HT1080 (cell line): ENCODE data around the gene GNB1L. TPM values are rescaled to one million over a fixed set of nuclear protein-coding genes. Genes with fewer than 3 reads are reported as not detected.

Experiments used
- DNase-seq: peaks from one replicate; pipeline ENCODE4 v3.0.0-alpha.2; 2015; ENCODE audit warnings: low read depth
- total RNA-seq: library from RNA; depleted of rRNA; stranded (reverse); fragments of >200 nt; shearing (Covaris generic); gene quantifications from 2 replicates; pipeline ENCODE4 v1.2.3, GENCODE V29; 2014

GNB1L gene
- total RNA-seq, 1 experiment from 2014 or later: 10.5 TPM

DNA sequence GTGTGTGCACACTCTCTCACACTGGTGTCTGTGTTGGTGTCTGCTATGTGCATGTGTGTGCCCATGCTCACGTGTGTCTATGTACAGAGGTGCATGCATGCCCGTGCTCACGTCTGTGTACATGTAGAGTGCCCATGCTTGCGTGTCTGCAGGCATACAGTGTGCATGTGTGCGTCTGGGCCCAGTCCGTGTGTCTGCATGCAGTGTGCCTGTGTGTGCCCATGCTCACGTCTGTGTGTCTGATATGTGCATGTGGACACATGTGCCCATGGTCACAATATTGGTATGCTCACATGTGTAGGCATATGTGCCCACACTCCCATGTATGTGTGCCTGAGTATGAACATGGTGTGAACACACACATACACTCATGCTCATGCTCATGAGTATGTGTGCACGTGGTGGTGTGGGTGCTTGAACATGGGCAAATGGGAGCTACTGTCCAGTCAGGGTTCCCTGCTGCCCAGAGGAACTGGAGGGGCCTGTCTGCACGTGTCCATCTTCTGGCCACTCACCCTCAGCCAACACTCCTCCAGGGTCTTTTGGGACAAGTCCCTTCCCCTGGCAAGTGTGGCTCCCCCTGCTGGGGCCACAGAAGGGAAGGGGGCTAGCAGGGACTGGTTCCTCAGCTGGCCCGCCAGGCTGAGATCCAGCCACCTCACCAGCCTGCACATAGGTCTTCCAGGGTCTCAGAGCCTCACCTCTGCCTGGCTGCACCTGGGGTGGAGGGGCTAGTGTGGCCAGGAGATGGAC is 101.4 kb downstream of the GNB1L start:
- no peak for DNase-seq

DNA sequence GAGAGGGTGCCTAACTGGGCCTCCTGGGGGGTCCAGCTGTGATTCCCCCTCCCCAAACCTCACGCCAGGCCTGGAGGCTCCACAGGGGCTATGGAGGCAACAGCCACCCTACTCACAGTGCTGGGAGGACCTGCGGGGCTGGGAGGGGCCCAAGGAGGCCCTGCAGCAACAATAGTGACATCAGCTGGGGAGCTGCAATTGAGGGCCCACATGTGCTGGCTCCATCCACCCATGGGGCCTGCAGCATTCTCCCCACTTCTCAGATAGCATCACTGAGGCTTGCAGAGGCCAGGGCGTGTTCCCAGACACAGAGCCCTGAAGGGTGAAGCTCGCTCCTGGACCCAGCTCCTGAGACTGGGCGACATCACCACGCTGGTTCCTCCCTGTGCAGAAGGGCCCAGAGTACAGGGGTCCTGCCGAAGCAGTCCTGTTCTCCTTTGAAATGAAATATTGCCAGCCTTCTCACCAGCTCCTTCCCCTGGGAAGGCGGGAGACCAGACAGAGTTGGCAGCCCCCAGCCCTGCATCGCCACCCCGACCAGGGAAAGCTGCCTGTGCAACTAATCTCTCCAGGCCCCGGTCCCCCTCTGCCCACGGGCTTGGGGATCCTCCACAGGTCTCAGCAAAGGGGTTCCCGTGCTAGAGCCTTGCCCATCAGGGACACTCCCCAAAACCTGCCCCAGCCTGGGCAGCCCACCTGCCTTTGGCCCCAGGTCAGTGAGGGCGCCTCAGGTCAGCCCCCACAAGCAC is 103.0 kb downstream of the GNB1L start:
- no peak for DNase-seq

GRCh38 chr22:19750507-19751490 is 103.9 kb downstream of the GNB1L start:
- peak; percentile 39 for DNase-seq

- DNase-seq: no peak
Measured at GRCh38 chr22:19749876-19750275, 104.8 kb downstream of the GNB1L start.

- DNase-seq: no peak
Measured at GRCh38 chr22:19748991-19749664, 105.5 kb downstream of the GNB1L start.

GRCh38 chr22:19748139-19748538 is 106.5 kb downstream of the GNB1L start:
- no peak for DNase-seq

DNA sequence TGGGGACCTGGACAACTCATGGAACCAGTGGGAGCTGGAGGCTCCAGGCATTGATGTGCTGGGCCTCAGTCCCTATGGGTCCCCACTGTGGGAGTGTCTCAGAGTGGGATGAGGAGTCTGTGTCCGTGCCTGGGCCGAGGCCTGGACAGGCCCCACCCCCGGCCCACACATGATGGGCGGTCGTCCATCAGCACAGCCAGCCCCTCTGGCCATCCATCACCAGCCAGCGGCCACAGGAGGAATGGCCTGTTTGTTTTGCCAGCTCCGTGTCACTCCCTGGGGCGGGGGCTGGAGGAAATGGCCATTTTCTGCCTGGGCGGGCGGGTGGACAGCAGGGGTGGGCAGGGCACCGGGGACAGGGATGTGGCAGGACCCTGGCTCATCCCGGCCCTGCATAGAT is 107.1 kb downstream of the GNB1L start:
- DNase-seq: no peak

GRCh38 chr22:19746726-19747125 is 107.9 kb downstream of the GNB1L start:
- DNase-seq: no peak

DNA sequence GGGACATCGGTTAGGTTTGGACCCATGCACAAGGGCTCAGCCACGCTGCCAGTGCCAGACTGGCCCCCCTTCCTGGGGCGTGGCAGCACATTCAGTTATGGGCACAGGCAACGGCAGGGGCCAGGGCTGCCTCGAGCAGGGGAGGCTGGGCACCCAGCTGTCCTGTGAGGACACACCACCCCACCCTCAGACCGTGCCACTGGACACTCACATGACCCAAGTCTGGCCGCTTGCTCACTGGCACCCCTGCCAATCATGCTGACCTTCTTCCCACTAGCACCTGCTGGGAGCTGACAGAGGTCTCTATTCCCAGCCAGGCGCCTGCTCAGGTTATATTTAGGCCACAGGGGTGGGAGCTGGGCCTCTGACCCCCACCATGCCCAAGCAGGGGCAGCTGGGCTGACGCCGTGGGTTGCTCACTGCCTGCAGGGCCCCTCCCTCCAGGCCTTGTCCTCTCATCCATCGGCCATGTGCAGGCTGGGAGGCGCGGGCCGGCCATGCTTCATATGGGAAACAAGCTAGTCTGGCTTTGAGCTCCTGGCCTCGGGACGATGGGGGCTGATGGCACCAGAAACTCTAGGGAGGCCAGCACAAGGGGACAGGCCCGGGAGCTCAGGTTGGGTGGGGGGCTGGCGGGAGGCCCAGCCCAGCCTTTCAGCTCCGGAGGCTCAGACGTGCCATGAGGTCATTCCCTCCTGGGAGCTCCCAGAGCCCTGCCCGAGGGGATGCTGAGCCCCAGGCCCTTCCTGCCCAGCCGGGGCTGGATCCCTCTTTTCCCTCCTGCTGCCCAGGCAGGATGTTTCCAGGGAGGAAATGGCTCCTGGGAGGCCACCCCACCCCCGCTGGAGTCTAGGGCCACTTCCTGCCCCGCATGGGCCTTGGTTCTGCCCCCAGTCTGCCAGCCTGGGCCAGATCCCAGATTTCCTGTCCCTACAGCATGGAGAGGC is 109.2 kb downstream of the GNB1L start:
- peak; percentile 17 for DNase-seq

DNA sequence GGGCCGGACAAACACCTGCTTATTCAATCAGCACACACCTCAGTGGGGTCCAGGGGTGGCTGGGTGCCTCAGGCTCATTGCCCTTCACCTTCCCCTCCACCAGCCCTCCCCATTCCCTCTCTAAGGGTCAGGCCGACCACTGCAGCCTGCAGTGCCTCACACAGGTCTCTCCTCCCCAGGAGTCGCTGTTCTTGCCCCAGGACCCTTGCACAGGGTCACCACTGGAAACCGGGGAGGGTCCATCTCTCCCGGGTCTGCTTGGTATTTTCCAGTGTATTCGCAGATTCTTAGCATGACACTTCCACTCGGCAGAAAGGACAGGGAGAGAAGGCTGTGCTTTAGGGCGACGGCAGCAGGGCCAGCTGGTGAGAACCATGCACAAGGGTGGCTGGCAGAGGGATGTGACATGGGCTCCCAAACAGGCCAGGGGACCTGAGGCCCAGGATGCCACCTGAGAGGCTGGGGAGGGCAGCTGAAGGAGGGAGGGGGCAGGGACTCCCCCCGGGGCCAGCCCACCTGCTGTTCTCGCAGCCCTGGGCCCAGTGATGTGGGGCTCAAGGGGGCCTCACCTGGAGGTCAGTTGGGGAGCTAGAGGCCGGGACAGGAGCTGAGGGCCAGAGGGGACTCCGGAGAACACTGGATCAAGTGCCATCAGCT is 110.2 kb downstream of the GNB1L start:
- no peak for DNase-seq

GRCh38 chr22:19743651-19744050 is 111.0 kb downstream of the GNB1L start:
- no peak for DNase-seq

DNA sequence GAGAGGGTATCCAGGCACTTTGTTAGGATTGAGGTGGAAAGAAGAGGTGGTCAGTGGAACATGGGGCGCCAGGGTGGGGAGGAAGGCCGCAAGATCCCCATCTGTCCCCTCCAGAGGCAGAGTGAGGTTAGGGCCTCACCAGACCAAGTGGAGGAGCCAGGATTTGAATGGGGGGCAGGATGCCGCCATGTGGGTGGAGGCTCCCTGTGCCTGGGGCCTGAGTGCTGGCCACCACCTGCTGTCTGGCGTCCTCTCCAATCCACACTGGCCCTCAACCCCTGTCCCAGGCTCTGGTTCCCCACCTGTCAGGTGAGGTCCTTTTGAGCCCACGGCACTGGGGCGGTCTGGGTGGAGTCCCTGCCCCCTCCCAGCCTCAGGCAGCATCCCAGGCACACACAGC is 111.6 kb downstream of the GNB1L start:
- no peak for DNase-seq

DNA sequence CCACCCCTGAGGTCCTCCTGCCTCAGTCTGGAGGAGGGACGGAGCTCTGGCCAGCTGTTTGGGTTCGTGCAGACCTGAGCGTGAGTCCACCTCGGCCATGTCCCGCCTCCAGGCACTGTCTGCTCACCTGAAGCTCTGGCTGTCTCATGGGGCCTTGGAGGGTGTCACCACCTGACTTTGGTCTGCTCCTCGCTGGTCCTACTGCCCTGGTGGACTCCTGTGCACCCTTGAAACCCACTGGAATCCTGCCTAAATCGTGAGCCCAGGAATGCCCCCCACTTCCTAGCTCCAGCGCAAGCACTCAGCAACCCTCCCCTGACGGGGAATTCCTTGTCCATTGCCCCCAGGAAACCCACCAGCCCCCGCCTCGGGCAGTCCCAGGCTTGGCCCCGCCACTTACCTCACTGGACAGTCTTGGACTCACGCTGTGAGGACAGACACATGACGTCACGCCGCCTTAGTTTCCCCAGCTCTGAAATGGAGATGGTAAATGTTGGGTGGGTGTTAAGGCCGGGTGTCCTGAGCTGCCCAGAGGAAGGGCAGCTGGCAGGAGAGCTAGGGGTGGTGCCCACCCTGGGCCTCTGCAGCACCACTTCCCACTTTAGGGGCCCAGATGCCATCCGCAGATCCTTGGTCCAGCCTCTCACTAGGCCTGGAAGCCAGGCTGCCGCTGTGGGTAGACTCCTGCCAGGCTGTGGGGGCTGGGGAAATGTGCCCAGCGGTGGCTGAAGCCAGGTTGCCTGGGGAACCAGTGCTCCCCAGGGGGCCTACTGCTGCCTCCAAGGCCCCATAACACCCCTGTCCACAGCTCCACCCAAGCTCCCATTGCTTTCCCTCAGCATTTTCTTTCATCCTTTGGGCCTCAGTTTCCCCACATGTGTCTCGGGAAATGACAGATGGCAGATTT is 112.3 kb downstream of the GNB1L start:
- no peak for DNase-seq

DNA sequence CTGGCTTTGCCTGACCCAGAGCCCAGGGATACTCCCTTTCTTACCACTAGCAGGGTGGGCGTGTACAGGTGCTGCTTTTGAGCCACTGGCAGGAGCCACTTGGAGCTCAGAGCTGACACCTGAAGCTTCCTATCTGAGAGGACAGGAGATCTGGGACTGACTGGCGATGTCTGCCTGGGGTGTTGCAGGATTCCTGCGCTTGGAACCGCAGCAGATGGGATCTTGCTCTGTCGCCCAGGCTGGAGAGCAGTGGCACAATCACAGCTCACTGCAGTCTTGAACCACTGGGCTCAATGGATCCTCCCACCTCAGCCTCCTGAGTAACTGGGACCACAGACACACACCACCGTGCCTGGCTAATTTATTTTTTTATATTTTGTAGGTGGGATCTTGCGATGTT is 113.6 kb downstream of the GNB1L start:
- no peak for DNase-seq

GRCh38 chr22:19740586-19740985 is 114.1 kb downstream of the GNB1L start:
- DNase-seq: no peak

DNA sequence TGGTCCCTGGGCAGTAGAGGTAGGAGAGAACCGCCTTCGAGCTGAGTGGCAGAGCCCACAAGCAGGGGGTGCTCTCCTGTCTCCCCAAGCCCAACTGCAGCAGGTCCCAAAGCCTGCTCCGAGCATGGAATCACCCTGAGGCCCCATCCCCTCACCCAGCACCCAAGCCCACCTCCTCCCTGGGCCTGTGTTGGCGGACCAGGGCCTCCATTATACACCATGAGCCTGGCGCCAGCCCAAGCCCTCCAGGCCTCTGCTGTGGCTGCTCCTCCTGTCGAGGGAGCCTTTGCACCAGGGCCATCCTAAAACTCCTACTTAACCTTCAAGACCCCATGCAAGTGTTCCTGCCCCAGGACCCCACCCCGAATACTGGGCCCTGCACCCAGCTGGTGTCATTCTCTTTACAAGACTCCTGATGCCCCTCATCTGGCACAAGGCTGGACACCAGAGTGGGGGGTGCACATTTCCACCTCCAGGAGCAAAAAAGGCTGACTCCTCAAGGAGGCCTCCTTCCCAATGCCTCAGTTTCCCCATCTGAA is 114.7 kb downstream of the GNB1L start:
- DNase-seq: no peak

DNA sequence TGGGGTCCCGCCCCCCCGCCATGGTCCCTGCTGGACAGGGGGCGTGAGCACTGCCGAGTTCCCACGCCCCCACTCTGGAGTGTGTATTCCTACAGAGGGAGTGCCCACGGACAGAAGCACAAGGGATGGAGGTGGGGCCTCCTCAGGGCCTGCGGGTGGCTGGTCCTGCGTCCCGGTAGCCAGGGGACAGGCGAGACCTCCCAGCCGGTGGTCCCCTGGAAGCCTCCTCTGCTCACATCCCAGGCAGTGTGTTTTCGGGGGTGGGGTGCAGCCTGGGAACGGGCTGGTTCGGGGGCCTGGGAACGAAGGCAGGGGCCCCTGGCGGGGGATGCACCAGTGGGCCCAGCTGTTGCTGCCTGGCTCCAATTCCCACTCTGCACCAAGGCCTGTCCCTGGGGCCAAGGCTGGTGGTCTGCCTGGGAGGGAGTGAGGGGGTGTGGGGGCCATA is 115.2 kb downstream of the GNB1L start:
- no peak for DNase-seq
